GM18499 (cell line): ENCODE measurements around the gene PTPN23.
"Not testable (repeated sequence)": the region's sequence is repeated elsewhere in the genome, so short reads cannot be mapped to it uniquely, and the experiment has no call there.

Experiments used
- ATAC-seq: cut with Tn5 transposase; IDR thresholded peaks from one replicate; pipeline ENCODE4 v1.9.1; 2021; ENCODE audit warnings: moderate number of reproducible peaks; ENCODE audit not compliant: insufficient read depth, unreplicated experiment

The PTPN23 gene

GRCh38 chr3:47380601-47381316 is at the start of gene PTPN23:
TSS of gene PTPN23 (plus strand) at chr3:47381021. CDS start at chr3:47381097, 76 bp downstream.
- peak; percentile 52 for ATAC-seq

- no peak for ATAC-seq
These were observed 46.9 kb upstream of the PTPN23 start for GRCh38 chr3:47333907-47334306.

- no peak for ATAC-seq
These were observed 43.2 kb upstream of the PTPN23 start for GRCh38 chr3:47337656-47338055.

GRCh38 chr3:47339951-47340350 is 40.9 kb upstream of the PTPN23 start:
- ATAC-seq, result no peak

- no peak for ATAC-seq
These were observed 40.0 kb upstream of the PTPN23 start for GRCh38 chr3:47340866-47341265.

GRCh38 chr3:47342151-47342550 is 38.7 kb upstream of the PTPN23 start:
- ATAC-seq, result no peak

GRCh38 chr3:47342812-47343211 is 38.0 kb upstream of the PTPN23 start:
- ATAC-seq, result no peak

- no peak for ATAC-seq
These were observed 37.3 kb upstream of the PTPN23 start for GRCh38 chr3:47343471-47343971.

GRCh38 chr3:47344971-47345370 is 35.9 kb upstream of the PTPN23 start:
- no peak for ATAC-seq

GRCh38 chr3:47347217-47347801 is 33.5 kb upstream of the PTPN23 start:
- peak; percentile 71 for ATAC-seq

GRCh38 chr3:47348411-47349154 is 32.2 kb upstream of the PTPN23 start:
- ATAC-seq, result no peak

- no peak for ATAC-seq
These were observed 25.8 kb upstream of the PTPN23 start for GRCh38 chr3:47355010-47355409.

GRCh38 chr3:47356201-47356600 is 24.6 kb upstream of the PTPN23 start:
- ATAC-seq, result no peak

- no peak for ATAC-seq
These were observed 21.5 kb upstream of the PTPN23 start for GRCh38 chr3:47359323-47359722.

GRCh38 chr3:47360110-47360517 is 20.7 kb upstream of the PTPN23 start:
- ATAC-seq, result not testable (repeated sequence)

- ATAC-seq, result no peak
These were observed 18.1 kb upstream of the PTPN23 start for GRCh38 chr3:47362701-47363100.

- no peak for ATAC-seq
These were observed 15.3 kb upstream of the PTPN23 start for GRCh38 chr3:47365213-47366153.

- ATAC-seq, result no peak
These were observed 14.0 kb upstream of the PTPN23 start for GRCh38 chr3:47366833-47367232.

- no peak for ATAC-seq
These were observed 13.2 kb upstream of the PTPN23 start for GRCh38 chr3:47367631-47368030.

GRCh38 chr3:47370020-47370419 is 10.8 kb upstream of the PTPN23 start:
- ATAC-seq, result not testable (repeated sequence)
